Renal cortical epithelial cell (primary cell): ENCODE measurements around the gene USP3. TPM values are rescaled to one million over a fixed set of nuclear protein-coding genes. Genes with fewer than 3 reads are reported as not detected.

ENCODE experiments used
- DNase-seq: peaks from one replicate; pipeline ENCODE4 v3.0.0-alpha.2; 2011; ENCODE audit warnings: low read depth
- total RNA-seq: library from RNA; depleted of rRNA; stranded (reverse); fragments of >200 nt; gene quantifications from 2 replicates; pipeline ENCODE4 v1.2.3, GENCODE V29; 2014

USP3 gene
- total RNA-seq, 1 donor from 2014 or later, result 60.7 TPM

GRCh38 chr15:63539998-63540397 is 35.6 kb downstream of the USP3 start:
- DNase-seq, result no peak

DNA sequence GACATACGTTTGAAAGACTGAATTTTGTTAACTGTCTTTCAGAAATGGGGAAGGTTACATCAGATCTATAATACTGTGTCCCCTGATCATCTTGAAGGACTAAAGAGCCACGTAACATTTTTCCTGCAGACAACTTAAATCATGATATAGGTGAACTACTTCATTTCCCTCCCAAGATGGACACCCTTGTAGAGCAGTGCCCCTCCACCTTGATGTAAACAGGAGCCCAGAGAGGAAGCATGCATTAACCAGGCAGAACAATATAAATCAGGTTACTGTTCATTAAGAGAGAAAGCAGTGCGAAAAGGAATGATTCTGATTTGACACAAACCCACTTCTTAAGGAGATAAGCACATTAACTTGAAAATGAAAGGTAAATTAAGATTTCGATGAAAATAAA is 36.1 kb downstream of the USP3 start:
- DNase-seq, result no peak

DNA sequence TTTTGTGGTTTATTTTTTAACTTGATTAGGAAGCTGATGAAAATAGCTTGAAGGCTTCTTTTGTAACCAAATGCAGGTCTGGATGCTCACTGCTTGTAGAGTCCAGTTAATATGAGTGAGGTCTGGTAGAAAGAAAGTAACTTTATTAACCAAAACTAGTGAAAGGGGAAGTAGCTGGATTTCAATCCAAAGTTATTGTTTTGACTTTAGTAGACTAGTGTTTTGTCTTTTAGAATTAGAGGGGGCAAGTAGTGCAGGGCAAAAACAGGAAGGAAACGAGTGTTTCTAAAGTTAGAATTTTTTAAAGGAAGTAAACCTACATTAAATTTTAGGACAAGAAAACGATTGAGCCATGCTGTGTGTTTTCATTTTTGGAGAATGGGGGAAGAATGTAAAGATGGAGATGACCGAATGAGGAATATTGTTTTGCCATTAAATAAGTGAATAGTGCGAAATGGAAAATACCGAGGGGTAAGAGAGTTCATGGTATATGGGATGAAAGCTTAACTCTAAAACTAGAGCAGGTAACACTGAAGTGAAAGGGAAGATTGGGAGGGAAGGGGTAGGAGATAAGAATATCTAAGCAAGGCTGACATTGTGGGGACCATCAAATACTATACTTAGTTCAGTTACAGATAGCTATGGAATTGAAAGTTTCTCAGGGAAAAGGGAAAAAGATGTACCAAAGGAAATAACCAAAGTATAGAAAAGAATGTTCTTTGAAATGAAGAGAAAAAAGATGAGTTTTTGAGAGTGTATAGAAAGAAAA is 40.0 kb downstream of the USP3 start:
- DNase-seq, result no peak

DNA sequence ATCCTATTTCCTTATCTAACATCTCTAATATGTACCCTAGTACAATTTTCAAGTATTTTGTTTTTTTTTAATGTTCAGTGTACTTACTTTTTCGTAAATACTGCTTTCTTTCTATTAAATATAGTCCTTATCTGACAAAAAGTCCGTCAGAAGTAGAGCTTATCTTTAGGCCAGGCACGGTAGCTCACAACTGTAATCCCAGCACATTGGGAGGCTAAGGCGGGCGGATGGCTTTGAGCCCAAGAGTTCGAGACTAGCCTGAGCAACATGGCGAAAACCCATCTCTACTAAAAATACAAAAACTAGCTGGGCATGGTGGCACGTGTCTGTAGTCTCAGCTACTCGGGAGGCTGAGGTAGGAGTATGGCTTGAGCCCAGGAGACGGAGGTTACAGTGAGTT is 41.1 kb downstream of the USP3 start:
- no peak for DNase-seq

GRCh38 chr15:63551400-63551799 is 47.0 kb downstream of the USP3 start:
- peak; percentile 47 for DNase-seq

- peak; percentile 99 for DNase-seq
These were observed 49.0 kb downstream of the USP3 start for GRCh38 chr15:63553388-63553791.

GRCh38 chr15:63554337-63554927 is 50.0 kb downstream of the USP3 start:
- DNase-seq, result peak; percentile 38

DNA sequence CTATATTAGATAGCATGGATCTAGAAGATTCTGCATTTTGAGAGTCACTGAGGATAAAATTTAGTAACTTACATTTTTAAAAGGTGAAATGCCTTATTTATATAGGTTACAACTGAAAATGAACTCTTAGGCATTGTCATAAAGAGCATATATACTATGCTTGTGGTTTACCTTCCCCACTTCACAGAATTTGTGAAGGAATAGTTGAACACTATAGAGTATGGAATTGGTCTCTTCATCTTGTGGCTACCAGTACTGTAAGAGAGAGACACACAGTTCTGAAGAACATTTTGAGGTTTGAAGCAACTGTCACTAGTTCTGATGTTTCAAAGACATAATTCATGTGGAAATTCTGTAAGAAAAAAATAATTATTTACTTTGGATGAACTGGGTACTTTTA is 51.1 kb downstream of the USP3 start:
- DNase-seq, result no peak

DNA sequence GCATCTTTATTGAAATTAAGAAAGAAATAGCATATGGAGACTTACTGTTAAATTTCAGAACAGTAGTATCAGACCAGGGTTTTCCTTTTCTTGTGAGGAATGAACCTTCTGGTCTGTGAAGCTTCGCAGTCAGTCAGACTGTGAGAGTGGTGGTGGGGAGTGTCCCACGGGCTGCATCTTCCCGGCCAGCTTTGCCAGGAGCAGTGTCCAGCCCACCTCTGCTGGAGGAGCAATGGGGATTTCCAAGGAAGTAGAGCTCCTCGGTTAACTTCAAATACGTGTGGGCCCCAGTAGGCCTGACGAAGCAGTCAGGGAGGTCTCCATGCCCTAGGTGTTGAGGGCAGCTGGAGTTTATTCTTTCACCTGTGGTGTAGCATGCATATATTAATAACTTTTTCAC is 51.9 kb downstream of the USP3 start:
- peak; percentile 20 for DNase-seq

DNA sequence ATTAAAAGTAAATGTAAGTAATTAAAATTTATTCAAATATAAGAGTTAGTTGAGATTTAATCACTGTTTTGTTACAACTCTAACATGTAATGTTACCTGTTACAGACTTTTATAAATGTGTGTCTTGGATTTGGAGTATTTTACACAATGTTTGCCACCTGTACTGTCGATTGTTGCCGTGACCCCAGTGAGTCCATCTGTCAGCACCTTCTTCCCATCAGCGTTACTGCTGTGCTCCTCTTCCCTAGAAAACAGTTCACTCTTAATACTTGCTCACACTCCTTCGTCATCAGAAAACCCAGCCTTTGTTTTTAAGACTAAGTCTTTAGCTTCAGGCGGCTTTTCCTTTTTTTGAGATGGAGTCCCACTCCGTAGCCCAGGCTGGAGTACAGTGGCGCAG is 52.3 kb downstream of the USP3 start:
- no peak for DNase-seq

DNA sequence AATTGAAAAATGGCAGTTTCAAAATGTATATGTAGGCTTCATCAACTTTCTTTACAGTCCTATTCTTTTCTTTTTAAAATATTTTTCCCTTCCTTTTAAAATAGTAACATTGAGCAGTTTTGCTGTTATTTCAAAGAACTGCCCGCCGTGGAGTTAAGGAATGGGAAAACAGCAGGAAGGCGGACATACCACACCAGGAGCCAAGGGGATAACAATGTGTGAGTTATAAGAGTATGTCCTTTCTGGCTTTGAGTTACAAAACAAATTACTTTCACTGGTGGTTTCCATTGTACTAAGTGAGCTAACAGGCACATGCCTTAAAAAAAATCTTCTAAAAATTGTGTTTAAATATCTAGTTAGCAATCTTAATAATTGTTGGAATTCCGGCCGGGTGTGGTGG is 55.4 kb downstream of the USP3 start:
- DNase-seq, result no peak

DNA sequence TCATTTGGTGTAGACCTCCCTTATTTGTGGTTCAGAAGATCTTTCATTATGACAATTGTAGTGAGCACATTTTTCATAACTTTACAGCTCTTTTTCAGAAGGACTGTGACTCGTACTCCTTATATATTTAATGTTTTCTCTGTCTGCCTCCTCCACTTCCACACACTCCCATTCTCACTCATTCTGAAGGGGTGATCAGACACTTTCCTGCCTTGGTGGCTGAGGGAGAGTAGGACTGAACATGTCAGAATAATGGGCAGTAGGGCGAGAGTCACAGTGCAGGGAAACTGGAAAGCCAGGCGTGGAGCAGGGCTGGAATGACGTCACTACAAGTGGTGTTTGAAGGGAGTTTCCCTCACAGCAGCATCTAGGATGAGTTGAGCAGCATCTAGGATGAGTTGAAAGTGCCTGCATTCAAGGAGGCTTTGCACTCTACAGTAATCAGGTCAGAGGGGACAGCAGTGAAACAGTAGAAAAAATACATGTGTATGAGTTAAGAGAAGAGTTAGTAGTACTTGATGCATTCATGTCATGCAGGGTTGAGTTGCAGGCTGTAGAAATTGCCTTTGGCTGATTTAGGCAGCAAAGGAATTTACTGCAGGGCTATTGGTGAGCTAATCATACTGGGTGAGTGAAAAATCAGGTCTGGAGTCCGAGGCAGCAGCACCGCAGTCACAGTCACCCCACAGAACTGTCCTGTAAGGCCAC is 56.5 kb downstream of the USP3 start:
- DNase-seq, result no peak

DNA sequence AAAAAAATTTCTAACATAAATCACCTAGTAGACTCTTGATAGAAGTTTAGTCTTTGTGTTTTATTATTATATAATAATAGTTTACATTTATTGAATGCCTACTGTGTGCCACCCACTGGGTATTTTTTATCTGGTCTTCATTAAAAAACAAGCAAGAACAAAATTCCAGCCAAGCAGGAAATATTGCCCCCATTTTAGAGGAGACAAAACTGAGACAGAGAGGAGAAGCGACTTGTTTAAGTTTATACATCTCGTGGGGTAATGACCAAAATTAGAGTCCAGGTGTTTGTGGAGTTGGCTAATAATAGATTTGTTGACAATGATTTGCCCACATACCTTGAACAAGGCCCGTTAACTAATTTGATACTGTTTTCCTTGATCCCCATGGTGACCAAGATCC is 59.7 kb downstream of the USP3 start:
- DNase-seq, result no peak

- no peak for DNase-seq
These were observed 61.3 kb downstream of the USP3 start for GRCh38 chr15:63565536-63566186.

- DNase-seq, result no peak
These were observed 68.5 kb downstream of the USP3 start for GRCh38 chr15:63572749-63573464.

DNA sequence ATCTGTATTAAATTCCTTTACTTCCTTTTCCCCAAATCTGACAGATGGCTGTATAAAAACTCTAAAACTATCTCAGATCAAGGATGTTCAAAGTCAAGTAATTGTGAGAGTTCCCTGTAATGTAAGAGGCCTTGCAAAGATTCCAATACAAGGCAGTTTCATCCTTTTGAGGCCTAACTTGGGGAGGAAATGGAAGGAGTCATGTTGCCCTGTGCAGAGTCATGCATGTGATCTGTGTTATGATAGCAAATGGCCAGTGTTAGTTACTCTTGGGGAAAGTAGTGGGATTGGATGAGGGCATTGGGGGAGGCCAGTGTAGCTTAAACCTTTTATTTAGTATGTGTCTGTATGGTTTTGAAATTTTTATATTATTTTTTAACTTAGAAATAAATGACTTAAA is 69.1 kb downstream of the USP3 start:
- DNase-seq, result no peak

GRCh38 chr15:63575312-63575711 is 70.9 kb downstream of the USP3 start:
- DNase-seq, result no peak

- DNase-seq, result no peak
These were observed 72.0 kb downstream of the USP3 start for GRCh38 chr15:63576441-63576840.

DNA sequence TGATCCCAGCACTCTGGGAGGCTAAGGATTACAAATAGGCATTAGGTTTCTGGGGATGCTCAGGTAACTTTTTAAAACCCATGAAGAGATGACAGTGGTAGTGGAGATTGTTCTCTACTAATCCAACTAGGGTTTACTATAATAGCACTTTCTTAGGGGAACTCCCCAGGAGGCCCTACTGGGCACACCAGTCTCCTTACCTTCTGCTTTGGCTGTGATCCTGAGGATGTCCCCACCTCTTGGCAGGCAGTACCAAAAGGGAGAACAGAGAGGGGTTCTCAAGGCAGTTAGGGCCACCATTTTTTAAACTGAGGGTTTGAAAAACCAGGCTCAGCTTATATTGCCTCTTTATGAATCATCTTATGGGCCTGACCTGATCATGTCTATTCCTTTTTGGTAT is 77.8 kb downstream of the USP3 start:
- no peak for DNase-seq

DNA sequence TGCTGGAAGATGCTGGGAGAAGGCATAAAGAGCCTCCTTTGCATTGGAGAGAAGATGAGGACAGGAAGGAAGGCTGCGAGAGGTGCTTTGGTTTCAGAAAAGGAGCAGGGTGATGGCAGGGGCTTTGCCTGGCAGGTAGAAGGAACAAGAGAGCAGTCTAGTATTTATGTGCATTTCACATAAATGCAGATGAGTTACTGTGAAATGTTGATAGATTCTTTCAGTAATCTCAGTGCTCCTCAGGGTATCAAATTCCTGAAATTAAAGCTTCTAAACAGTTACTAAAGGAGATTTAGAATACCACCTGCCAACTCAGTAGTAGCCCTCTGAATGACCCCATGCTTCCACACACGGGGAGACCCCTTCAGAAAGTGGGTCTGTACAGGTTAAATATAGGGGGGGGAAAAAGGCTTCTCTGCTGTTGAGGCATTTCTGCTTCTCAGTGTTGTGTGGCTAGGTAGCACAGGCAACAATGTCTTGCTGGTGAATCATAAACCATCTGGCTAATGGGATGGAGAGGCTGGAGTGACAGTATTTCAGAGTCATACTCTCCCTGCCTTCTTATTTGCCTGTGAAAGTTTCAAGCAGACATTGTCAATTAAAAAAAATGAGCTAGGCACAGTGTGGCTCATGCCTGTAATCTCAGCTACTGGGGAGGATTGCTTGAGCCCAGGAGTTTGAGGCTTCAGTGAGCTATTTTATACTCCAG is 78.5 kb downstream of the USP3 start:
- DNase-seq, result peak; percentile 96

DNA sequence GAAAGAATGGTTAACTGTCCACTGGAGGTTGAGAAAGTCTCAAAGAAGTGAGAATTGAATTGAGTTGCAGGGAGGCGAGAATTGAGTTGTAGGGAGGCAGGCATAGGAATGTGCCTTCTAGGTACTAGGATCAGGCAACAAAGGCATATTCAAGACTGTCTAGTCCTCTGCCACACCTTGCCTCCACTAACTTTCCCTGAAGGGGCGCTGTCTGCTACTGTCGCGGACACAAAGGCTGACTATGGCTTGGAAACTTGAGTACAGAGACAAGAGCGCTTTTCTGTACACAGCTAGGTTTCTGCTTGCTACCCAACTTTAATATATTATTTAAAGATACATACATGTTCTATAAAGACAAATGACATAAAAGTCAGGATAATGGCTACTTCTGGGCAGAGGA is 82.4 kb downstream of the USP3 start:
- no peak for DNase-seq
